Measurements from ENCODE around the gene TNFSF8. TPM values are rescaled to one million over a fixed set of nuclear protein-coding genes. Genes with fewer than 3 reads are reported as not detected.

The TNFSF8 gene
- total RNA-seq, 1 experiment from 2014 or later, result not detected

DNA sequence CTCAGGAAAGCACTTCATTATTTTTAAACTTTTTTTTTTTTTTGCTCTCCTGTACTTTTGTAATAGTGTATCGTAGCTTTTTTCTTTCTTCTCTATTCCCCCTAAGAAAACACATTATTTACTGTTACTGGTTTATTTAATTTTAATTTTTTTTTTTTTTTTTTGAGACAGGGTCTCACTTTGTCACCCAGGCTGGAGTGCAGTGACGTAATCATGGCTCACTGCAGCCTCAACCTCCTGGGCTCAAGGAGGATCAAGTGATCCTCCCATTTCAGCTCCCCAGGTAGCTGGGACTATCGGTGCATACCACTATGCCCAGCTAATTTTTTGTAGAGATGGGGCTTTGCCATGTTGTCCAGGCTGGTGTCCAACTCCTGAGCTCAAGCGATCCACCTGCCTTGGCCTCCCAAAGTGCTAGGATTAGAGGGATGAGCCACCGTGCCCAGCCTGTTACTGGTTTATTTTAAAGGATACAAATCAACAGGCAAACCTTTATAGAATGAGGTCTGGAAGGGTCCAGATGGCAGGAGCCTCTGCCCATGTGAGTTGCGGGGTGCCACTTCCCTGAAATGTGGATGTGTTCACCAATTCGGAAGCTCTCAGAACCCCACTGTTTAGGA, 75.5 kb downstream of the TNFSF8 start:
- Histone ChIP-seq H3K4me1 (replicated peaks; ENCODE audit: insufficient read depth) (peaks cover 17% of the 10 kb centered on the region), H3K9me2 (ENCODE audit: insufficient read depth) (no peaks in the 10 kb centered on the region), H3K4me3 (no peak overlapping the region), H3K27me3 (ENCODE audit: insufficient read depth, low read depth) (no peaks in the 10 kb centered on the region), H4K20me1 (ENCODE audit: insufficient read depth) (no peaks in the 10 kb centered on the region), H2AFZ (no peak overlapping the region), H3K36me3 (ENCODE audit: low read depth) (no peaks in the 10 kb centered on the region), H3K4me2 (no peak overlapping the region), H3K79me2 (ENCODE audit: low read depth) (no peaks in the 10 kb centered on the region), H3F3A (ENCODE audit: insufficient read depth, low read depth) (no peaks in the 10 kb centered on the region), H3K27ac (no peak overlapping the region), H3K9me3 (ENCODE audit: insufficient read depth, low read depth) (peaks cover 3% of the 10 kb centered on the region; the same call in 1 of the 2 replicates)
- BruUV-seq (replicated peaks), result no TSS peak
- POLR2A ChIA-PET (ENCODE audit: unreplicated experiment), result no interaction called here
- CTCF ChIA-PET, result no interaction called here
- no peak for TF ChIP-seq EZH2 (IDR thresholded peaks at IDR 0.05; ENCODE audit: low read depth)
- TF ChIP-seq, protein P1, sequence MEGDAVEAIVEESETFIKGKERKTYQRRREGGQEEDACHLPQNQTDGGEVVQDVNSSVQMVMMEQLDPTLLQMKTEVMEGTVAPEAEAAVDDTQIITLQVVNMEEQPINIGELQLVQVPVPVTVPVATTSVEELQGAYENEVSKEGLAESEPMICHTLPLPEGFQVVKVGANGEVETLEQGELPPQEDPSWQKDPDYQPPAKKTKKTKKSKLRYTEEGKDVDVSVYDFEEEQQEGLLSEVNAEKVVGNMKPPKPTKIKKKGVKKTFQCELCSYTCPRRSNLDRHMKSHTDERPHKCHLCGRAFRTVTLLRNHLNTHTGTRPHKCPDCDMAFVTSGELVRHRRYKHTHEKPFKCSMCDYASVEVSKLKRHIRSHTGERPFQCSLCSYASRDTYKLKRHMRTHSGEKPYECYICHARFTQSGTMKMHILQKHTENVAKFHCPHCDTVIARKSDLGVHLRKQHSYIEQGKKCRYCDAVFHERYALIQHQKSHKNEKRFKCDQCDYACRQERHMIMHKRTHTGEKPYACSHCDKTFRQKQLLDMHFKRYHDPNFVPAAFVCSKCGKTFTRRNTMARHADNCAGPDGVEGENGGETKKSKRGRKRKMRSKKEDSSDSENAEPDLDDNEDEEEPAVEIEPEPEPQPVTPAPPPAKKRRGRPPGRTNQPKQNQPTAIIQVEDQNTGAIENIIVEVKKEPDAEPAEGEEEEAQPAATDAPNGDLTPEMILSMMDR (conservative IDR thresholded peaks at IDR 0.05), result no peak
- intact Hi-C loops (cut with micrococcal nuclease; ENCODE audit: unreplicated experiment), result no loop called here
- no peak for DNase-seq

DNA sequence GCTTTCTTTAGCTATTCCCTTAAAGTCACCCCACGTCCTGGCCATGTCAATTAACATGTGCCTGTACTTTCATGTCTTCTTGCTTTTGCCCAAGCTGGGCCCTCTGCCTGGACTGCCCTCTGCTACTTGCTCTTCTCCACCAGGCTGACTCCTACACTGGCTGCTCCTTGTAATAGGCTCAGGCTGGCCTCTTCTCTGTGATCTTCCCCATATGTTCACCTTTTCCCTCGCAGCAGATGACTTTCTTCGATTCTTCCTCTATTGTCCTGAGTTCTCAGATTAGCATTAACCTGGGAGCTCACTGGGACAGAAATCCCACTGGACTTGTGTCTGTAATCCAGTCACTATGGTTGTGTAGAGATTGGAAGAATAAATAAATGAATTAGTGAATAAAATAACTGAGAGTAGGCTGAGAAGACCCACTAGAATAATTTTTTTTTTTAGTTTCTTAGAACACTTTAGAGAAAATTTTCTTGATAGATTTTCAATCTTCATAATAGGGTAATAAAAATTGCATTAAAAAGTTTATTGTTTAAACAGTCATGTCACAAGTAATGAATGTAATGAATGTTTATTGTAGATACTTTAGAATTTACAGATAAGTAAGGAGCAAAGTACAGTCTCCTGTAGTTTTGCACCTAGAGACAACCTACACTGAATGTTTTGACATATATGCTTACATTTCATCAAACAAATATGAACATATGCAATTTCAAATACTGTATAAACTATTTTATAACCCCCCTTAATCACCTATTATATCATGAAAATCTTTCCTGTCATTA, 77.1 kb downstream of the TNFSF8 start:
- no peaks in the 10 kb centered on the region for H3K79me2 ChIP-seq (ENCODE audit: low read depth)
- BruUV-seq (replicated peaks), result no TSS peak
- no peak for TF ChIP-seq EZH2 (IDR thresholded peaks at IDR 0.05; ENCODE audit: low read depth)
- TF ChIP-seq, protein P1 (conservative IDR thresholded peaks at IDR 0.05), result no peak
- no peak overlapping the region for H2AFZ ChIP-seq
- intact Hi-C loops (cut with micrococcal nuclease; ENCODE audit: unreplicated experiment), result no loop called here
- no peaks in the 10 kb centered on the region for H3K36me3 ChIP-seq (ENCODE audit: low read depth)
- H3K27ac ChIP-seq, result no peak overlapping the region
- no peak overlapping the region for H3K4me3 ChIP-seq
- no peaks in the 10 kb centered on the region for H3F3A ChIP-seq (ENCODE audit: insufficient read depth, low read depth)
- CTCF ChIA-PET, result no interaction called here
- H3K9me2 ChIP-seq (ENCODE audit: insufficient read depth), result no peaks in the 10 kb centered on the region
- no peak for DNase-seq
- POLR2A ChIA-PET (ENCODE audit: unreplicated experiment), result no interaction called here
- no peak overlapping the region for H3K4me2 ChIP-seq
- H3K27me3 ChIP-seq (ENCODE audit: insufficient read depth, low read depth), result no peaks in the 10 kb centered on the region
- no peaks in the 10 kb centered on the region for H4K20me1 ChIP-seq (ENCODE audit: insufficient read depth)
- peaks cover 17% of the 10 kb centered on the region for H3K4me1 ChIP-seq (replicated peaks; ENCODE audit: insufficient read depth)
- H3K9me3 ChIP-seq (ENCODE audit: insufficient read depth, low read depth), result peaks cover 3% of the 10 kb centered on the region; the same call in 1 of the 2 replicates

GRCh38 chr9:114852050-114852594, 78.3 kb downstream of the TNFSF8 start:
- H4K20me1 ChIP-seq (ENCODE audit: insufficient read depth), result no peaks in the 10 kb centered on the region
- ChIA-PET POLR2A (ENCODE audit: unreplicated experiment) (no interaction called here), CTCF (no interaction called here)
- no peak overlapping the region for H3K27ac ChIP-seq
- peaks cover 17% of the 10 kb centered on the region for H3K4me1 ChIP-seq (replicated peaks; ENCODE audit: insufficient read depth)
- no peaks in the 10 kb centered on the region for H3K9me2 ChIP-seq (ENCODE audit: insufficient read depth)
- intact Hi-C loops (cut with micrococcal nuclease; ENCODE audit: unreplicated experiment), result no loop called here
- H3F3A ChIP-seq (ENCODE audit: insufficient read depth, low read depth), result no peaks in the 10 kb centered on the region
- BruUV-seq (replicated peaks), result no TSS peak
- no peak overlapping the region for H3K4me3 ChIP-seq
- H3K9me3 ChIP-seq (ENCODE audit: insufficient read depth, low read depth), result peaks cover 3% of the 10 kb centered on the region; the same call in 1 of the 2 replicates
- no peaks in the 10 kb centered on the region for H3K79me2 ChIP-seq (ENCODE audit: low read depth)
- H3K4me2 ChIP-seq, result peak overlapping the region; percentile 4; the same call in 1 of the 2 replicates
- H2AFZ ChIP-seq, result no peak overlapping the region
- no peak for TF ChIP-seq EZH2 (IDR thresholded peaks at IDR 0.05; ENCODE audit: low read depth)
- TF ChIP-seq, protein P1 (conservative IDR thresholded peaks at IDR 0.05), result no peak
- no peaks in the 10 kb centered on the region for H3K36me3 ChIP-seq (ENCODE audit: low read depth)
- H3K27me3 ChIP-seq (ENCODE audit: insufficient read depth, low read depth), result no peaks in the 10 kb centered on the region
- peak in 1 of 2 experiments; percentile 57 for DNase-seq

All from PC-9 (cell line).